Stimulated activated CD4-positive, alpha-beta T cell treated with anti-CD3 and anti-CD28 coated beads, TNF-alpha, amount 100 ng/mL, for 48 hours (primary cell): ENCODE results near the gene CFAP210.
"Not testable (repeated sequence)": the region's sequence is repeated elsewhere in the genome, so short reads cannot be mapped to it uniquely, and the experiment has no call there.

Source experiments
- DNase-seq, 3 donors: peaks; one replicate each; pipeline ENCODE4 v3.0.0-alpha.2; 2020; ENCODE audit warnings: low read depth in 3 of 3

CFAP210 gene

GRCh38 chr2:169713331-169713730 lies 19.1 kb upstream of the CFAP210 start:
- no peak for DNase-seq

- DNase-seq = no peak
Measured at GRCh38 chr2:169712791-169713227, 18.6 kb upstream of the CFAP210 start.

DNA sequence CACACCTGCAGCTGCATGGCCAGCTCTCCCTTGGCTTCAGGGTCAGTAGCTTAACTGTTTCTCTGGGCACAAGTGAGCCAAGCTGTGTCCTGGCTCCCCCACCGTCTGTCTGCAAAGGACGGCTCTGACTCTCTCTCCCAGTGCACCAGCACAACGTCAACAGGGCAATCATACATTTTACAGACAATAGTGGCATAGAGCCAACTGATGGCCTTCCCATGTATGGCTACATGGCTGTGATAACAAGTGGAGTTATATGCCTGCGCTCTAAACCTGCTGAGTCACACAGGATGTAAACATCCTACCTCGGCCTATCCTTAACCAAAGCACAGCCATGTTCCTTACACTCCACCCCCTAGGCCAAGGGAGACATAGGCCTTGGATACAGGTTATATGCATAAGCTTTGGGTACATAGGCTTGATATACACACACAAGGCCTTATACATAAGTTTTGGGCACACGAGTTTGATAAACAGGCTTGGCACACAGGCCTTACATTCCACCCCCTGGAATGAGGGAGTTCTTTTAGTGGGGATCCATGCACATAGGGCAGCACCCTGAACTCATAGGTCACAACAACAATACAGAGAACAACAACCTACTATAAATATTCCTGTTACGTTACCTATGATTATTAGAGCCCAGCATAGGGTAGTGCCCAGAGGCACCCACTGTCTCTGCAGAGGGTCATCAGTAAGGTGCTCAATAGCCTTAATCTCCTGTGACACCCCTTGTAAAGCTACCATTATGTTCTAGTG lies 17.7 kb upstream of the CFAP210 start:
- DNase-seq = no peak

- DNase-seq = no peak
Measured at GRCh38 chr2:169709981-169710380, 15.8 kb upstream of the CFAP210 start.

GRCh38 chr2:169709331-169709730 lies 15.1 kb upstream of the CFAP210 start:
- no peak for DNase-seq

DNA sequence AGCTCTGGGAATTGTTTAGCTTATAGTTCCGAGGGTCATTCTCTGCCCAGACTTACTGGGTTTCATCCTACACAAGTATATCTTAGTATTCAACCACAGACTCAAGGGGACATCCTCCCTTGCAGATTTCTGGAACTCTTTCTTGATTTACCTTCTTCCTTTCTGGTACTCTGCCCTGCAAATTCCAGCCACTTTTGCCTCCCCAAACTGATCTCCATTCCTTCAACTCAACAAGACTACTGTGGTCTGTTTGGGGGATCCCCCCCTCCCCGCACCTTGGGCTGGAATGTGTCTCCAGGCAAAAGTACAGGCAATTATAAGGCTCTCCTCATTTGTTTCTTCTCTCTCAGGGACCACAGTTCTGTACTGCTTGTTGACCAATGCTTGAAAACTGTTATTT lies 13.4 kb upstream of the CFAP210 start:
- no peak for DNase-seq

DNA sequence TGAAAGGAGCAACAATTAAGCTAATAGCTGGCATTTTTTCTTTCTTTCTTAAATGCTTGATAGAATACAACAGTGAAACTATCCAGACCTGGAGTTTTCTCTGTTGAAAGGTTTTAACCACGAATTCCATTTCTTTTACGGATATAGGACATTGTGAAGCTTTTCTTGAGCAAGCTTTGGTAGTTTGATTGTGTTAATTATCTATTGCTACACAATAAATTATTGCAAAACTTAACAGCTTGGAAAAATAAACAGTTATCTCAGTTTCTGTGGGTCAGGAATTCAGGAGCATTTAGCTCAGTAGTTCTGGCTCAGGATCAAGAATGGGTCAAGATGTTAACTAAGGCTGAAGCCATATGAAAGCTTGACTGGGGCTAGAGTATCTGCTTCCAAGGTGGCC lies 11.7 kb upstream of the CFAP210 start:
- no peak for DNase-seq

- DNase-seq = no peak
Measured at GRCh38 chr2:169704160-169704708, 10.0 kb upstream of the CFAP210 start.

- no peak for DNase-seq
Measured at GRCh38 chr2:169702996-169703395, 8.8 kb upstream of the CFAP210 start.

- not testable (repeated sequence) for DNase-seq
Measured at GRCh38 chr2:169699173-169699572, 5.0 kb upstream of the CFAP210 start.

- no peak for DNase-seq
Measured at GRCh38 chr2:169696381-169696780, 2.2 kb upstream of the CFAP210 start.

DNA sequence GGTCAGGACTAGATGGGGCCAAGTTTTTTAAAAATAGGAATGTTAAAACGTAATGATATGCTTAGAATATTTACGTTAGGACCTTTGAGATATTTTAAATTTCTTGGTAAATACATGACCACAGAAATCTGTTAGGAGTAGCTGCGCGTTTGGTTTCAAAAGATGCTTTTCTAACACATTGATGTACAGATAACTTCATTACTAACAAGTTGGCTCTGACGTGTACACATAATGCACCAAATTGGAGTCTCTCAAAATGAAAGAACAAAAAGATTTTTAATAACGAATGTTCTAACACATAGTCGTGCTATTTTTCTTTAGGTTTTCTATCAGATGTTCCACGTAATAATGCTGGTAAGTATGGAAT lies 672 bp upstream of the CFAP210 start:
- DNase-seq = no peak

DNA sequence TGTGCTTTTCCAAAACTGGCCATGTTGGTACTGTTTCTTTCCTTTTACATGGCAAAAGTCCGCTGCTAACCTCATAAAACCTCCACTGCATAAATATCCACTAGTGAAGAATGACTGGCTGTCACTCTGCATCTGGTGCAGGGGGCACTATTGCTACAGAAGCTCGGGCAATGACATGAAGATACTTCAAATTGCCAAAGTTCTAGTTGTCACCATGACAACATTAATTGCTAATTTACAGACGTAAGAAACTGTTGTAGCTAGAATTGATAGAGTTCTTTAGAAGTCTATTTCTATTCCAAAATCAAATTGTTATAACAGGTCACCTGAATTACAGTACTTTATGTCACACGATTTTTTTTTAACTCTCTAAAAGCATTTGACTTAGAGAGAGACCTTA lies 845 bp downstream of the CFAP210 start:
- no peak for DNase-seq

DNA sequence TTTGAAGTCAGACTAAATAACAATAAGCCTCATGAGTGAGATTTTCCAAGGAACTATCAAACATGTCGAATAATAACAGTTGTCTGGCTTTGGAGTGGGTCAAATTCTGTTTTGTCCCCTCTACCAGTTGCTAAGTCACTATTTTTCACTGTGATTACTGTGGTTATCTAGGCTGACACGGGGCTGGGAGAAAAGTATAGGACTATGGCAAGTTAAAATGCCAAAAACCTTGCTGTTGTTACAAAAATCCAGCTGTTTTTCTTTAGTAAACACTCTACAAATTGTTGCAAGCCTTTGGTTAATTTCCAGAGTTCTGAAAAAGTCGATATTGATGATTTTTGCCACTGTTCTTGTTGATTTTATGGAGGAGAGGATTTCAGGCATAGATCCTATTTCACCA lies 1.5 kb downstream of the CFAP210 start:
- no peak for DNase-seq

DNA sequence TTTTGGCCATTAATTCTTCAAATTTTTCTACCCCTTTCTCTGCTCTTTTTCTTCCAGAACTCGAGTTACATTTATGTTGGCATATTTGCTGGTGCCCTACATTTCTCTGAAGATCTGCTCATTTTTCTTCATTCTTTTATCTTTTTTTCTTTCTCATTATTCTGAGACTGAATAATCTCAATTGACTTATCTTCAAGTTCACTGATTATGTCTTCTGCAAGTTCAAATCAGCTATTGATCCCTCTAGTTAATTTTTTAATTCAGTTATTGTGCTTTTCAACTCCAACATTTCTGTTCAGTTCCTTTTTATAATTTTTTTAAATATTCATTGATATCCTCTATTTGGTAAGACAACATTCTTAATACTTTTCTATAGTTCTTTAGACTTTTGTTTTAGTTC lies 3.2 kb downstream of the CFAP210 start:
- DNase-seq = no peak

DNA sequence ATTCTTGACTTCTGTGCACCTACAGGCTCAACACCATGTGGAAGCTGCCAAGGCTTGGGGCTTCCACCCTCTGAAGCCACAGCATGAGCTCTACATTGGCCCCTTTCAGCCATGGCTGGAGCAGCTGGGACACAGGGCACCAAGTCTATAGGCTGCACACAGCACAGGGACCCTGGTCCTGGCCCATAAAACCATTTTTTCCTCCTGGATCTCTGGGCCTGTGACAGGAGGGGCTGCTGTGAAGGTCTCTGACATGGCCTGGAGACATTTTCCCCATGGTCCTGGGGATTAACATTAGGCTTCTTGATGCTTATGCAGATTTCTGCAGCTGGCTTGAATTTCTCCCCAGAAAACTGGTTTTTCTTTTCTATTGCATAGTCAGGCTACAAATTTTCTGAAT lies 6.3 kb downstream of the CFAP210 start:
- not testable (repeated sequence) for DNase-seq

DNA sequence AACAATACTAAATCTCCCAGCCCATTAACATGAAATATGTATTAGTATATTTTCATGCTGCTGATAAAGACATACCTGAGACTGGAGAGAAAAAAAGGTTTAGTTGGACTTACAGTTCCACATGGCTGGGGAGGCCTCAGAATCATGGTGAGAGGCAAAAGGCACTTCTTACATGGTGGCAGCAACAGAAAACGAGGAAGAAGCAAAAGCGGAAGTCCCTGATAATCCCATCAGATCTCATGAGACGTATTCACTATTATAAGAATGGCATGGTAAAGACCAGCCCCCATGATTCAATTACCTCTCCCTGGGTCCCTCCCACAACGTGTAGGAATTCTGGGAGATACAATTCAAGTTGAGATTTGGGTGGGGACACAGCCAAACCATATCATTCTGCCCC lies 7.4 kb downstream of the CFAP210 start:
- not testable (repeated sequence) for DNase-seq

DNA sequence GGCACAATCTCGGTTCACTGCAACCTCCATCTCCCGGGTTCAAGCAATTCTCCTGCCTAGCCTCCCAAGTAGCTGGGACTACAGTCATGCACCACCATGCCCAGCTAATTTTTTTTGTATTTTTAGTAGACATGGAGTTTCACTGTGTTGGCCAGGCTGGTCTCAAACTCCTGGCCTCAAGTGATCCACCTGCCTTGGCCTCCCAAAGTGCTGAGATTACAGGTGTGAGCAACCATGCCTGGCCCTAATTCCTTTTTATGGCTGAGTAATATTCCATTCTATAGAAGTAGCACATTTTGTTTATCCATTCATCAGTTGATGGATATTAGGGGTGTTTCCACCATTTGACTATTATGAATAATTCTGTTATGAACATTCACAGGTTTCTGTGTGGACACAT lies 9.5 kb downstream of the CFAP210 start:
- not testable (repeated sequence) for DNase-seq

- DNase-seq = no peak
Measured at GRCh38 chr2:169684135-169684565, 10.1 kb downstream of the CFAP210 start.

- DNase-seq = no peak
Measured at GRCh38 chr2:169683425-169684134, 10.6 kb downstream of the CFAP210 start.

GRCh38 chr2:169683054-169683424 lies 11.2 kb downstream of the CFAP210 start:
- DNase-seq = no peak

DNA sequence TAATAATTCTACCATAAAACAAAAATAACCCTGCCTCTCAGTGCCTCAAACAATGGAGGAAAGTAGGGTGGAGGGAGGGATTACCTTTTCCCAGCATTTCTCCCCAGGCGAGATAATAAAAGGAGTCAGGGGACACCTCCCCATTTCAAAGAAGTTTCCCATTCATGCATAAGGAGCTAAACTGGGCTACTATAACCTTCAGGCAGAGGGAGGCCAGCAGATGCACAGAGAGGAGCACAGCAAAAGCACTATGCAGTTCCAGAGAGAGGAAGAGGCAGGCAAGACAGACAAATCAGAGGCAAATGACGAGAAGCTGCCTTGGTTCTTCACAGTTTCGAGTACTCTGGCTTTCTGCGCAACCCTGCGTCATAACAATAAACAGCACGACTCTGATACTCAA lies 17.4 kb downstream of the CFAP210 start:
- DNase-seq = no peak

DNA sequence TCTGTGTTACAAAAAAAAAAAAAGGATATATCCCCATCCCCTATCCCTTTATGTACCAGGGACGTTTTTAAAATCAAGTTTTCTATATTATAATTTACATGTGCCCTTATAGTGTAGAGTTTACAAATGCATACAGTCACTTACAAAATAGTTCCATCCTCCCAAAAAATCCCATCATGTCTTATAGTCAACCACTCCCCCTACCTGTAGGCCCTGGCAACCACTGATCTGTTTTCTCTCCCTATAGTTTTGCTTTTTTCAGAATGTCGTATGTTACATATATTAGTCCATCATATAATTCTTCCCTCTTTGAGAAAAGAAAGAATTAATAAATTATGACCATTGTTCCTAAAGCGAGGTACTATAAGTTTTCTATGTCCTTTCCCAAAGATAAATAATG lies 17.8 kb downstream of the CFAP210 start:
- no peak for DNase-seq
